ENCODE data around the gene DNAAF2. TPM values are rescaled to one million over a fixed set of nuclear protein-coding genes. Genes with fewer than 3 reads are reported as not detected.
"Not testable (repeated sequence)": the region's sequence is repeated elsewhere in the genome, so short reads cannot be mapped to it uniquely, and the experiment has no call there.

Gene DNAAF2
- total RNA-seq, 2 experiments from 2014 or later, result 7.8 to 9.2 TPM

GRCh38 chr14:49621114-49621881 is 13.7 kb downstream of the DNAAF2 start:
- Mint-ChIP-seq H3K9me3 (ENCODE audit: low read depth) (no peaks in the 10 kb centered on the region), H3K4me3 (peak overlapping the region; percentile 93), H3K36me3 (ENCODE audit: low read depth) (peaks cover 58% of the 10 kb centered on the region), H3K27ac (peak overlapping the region; percentile 97), H3K4me1 (peaks cover 50% of the 10 kb centered on the region), H3K27me3 (no peaks in the 10 kb centered on the region)
- ChIA-PET POLR2A (interaction anchor here (0.7 to 3.4 kb wide), 8 partner anchors 9 to 231 kb away, joined by 3 to 68 read pairs (median 8); partner anchors contain the start of genes DNAAF2, KLHDC2, LRR1 and NEMF), CTCF (interaction anchor here (0.6 to 6.2 kb wide), 14 partner anchors 11 to 231 kb away, joined by 3 to 78 read pairs (median 8); partner anchors contain the start of genes DNAAF2, KLHDC2, LRR1 and NEMF)
- intact Hi-C loops (cut with DNase I, micrococcal nuclease), result loop anchor here (2.0 to 5.0 kb wide), 6 partner anchors 159 to 1210 kb away; partner anchors contain the start of genes ARF6 (in 1 of the 2), NEMF (in 1 of the 2) and NIN (in 1 of the 2)
- peak; percentile 14 for ATAC-seq
- DNase-seq, result peak; percentile 81

- no peaks in the 10 kb centered on the region for H3K27me3 Mint-ChIP-seq
- DNase-seq, result peak; percentile 97
These were observed 14.6 kb downstream of the DNAAF2 start, which contains the start of the genes MGAT2 and RPL36AL for GRCh38 chr14:49620182-49621113. Gene MGAT2, plus strand, starts transcription at chr14:49620799. Its CDS starts 470 bp downstream, at chr14:49621269. Gene RPL36AL, minus strand, starts transcription at chr14:49620626. Its CDS starts 1,522 bp downstream, at chr14:49619104.

GRCh38 chr14:49619730-49620129 is 15.3 kb downstream of the DNAAF2 start:
- peak overlapping the region; percentile 97 for H3K27ac Mint-ChIP-seq
- intact Hi-C loops (cut with DNase I, micrococcal nuclease), result loop anchor here (1.0 to 5.0 kb wide), 13 partner anchors 15 to 1211 kb away; partner anchors contain the start of genes ARF6 (in 2 of the 2), LRR1 (in 2 of the 2), RPS29 (in 2 of the 2) and DMAC2L (in 1 of the 2)
- no peaks in the 10 kb centered on the region for H3K9me3 Mint-ChIP-seq (ENCODE audit: low read depth)
- DNase-seq, result no peak
- H3K36me3 Mint-ChIP-seq (ENCODE audit: low read depth), result peaks cover 56% of the 10 kb centered on the region
- peak overlapping the region; percentile 93 for H3K4me3 Mint-ChIP-seq
- ATAC-seq, result no peak
- POLR2A ChIA-PET, result interaction anchor here (0.7 to 3.4 kb wide), 11 partner anchors 14 to 308 kb away, joined by 3 to 68 read pairs (median 5); partner anchors contain the start of genes DNAAF2, KLHDC2, LRR1 and POLE2
- peaks cover 46% of the 10 kb centered on the region for H3K4me1 Mint-ChIP-seq
- CTCF ChIA-PET, result interaction anchor here (0.7 to 6.2 kb wide), 11 partner anchors 12 to 1211 kb away, joined by 3 to 78 read pairs (median 9); partner anchors contain the start of genes DNAAF2, KLHDC2, LRR1 and NEMF
- H3K27me3 Mint-ChIP-seq, result no peaks in the 10 kb centered on the region

More at GRCh38 chr14:49620182-49621113, 14.6 kb downstream of the DNAAF2 start, which contains the start of the genes MGAT2 and RPL36AL:
- ATAC-seq, result peak; percentile 90
- Mint-ChIP-seq H3K27ac (peak within 1 kb of the TSS; percentile 97), H3K36me3 (ENCODE audit: low read depth) (peaks cover 56% of the 10 kb centered on the region), H3K9me3 (ENCODE audit: low read depth) (no peaks in the 10 kb centered on the region), H3K4me3 (peak within 1 kb of the TSS; percentile 93), H3K4me1 (peaks cover 51% of the 10 kb centered on the region)
- CTCF ChIA-PET, result interaction anchor here (0.6 to 6.2 kb wide), 17 partner anchors 10 to 1210 kb away, joined by 3 to 78 read pairs (median 5); partner anchors contain the start of genes DNAAF2, KLHDC2, LRR1 and NEMF
- POLR2A ChIA-PET, result interaction anchor here (0.6 to 3.4 kb wide), 17 partner anchors 10 to 309 kb away, joined by 3 to 68 read pairs (median 3); partner anchors contain the start of genes DNAAF2, KLHDC2, LRR1 and NEMF
- intact Hi-C loops (cut with DNase I, micrococcal nuclease), result loop anchor here (1.0 to 5.0 kb wide), 13 partner anchors 14 to 1210 kb away; partner anchors contain the start of genes ARF6 (in 2 of the 2), LRR1 (in 2 of the 2), RPS29 (in 2 of the 2) and DMAC2L (in 1 of the 2)

- peak overlapping the region; percentile 97 for H3K27ac Mint-ChIP-seq
- intact Hi-C loops (cut with DNase I, micrococcal nuclease); ATAC-seq; H3K27me3 Mint-ChIP-seq; DNase-seq; H3K9me3 Mint-ChIP-seq (ENCODE audit: low read depth): not testable (repeated sequence)
- peaks cover 54% of the 10 kb centered on the region for H3K36me3 Mint-ChIP-seq (ENCODE audit: low read depth)
- peaks cover 44% of the 10 kb centered on the region for H3K4me1 Mint-ChIP-seq
- peak overlapping the region; percentile 93 for H3K4me3 Mint-ChIP-seq
- ChIA-PET POLR2A (interaction anchor here (1.3 to 3.4 kb wide), 4 partner anchors 14 to 69 kb away, joined by 10 to 68 read pairs (median 20); partner anchors contain the start of genes DNAAF2, LRR1, POLE2 and RPS29), CTCF (interaction anchor here (1.6 to 6.2 kb wide), 4 partner anchors 12 to 149 kb away, joined by 5 to 78 read pairs (median 16); partner anchors contain the start of genes DNAAF2, KLHDC2 and RPS29)
These were observed 15.8 kb downstream of the DNAAF2 start for GRCh38 chr14:49619273-49619672.

- Mint-ChIP-seq H3K27me3 (no peaks in the 10 kb centered on the region), H3K36me3 (ENCODE audit: low read depth) (peaks cover 52% of the 10 kb centered on the region), H3K9me3 (ENCODE audit: low read depth) (no peaks in the 10 kb centered on the region), H3K4me3 (peak overlapping the region; percentile 93), H3K27ac (peak overlapping the region; percentile 73), H3K4me1 (peaks cover 32% of the 10 kb centered on the region)
- ChIA-PET POLR2A (interaction anchor here (0.6 kb wide), 1 partner anchor 30 kb away, joined by 4 read pairs; no protein-coding TSS in a partner anchor), CTCF (no interaction called here)
- intact Hi-C loops (cut with DNase I, micrococcal nuclease), result no loop called here
- DNase-seq (no peak), ATAC-seq (no peak)
These were observed 17.1 kb downstream of the DNAAF2 start for GRCh38 chr14:49617852-49618519.

- Mint-ChIP-seq H3K27me3 (no peaks in the 10 kb centered on the region), H3K36me3 (ENCODE audit: low read depth) (peaks cover 37% of the 10 kb centered on the region), H3K9me3 (ENCODE audit: low read depth) (no peaks in the 10 kb centered on the region), H3K4me3 (no peak overlapping the region), H3K27ac (no peak overlapping the region), H3K4me1 (peaks cover 28% of the 10 kb centered on the region)
- intact Hi-C loops (cut with DNase I, micrococcal nuclease), result no loop called here
- ChIA-PET POLR2A (no interaction called here), CTCF (interaction anchor here (1.1 kb wide), 1 partner anchor 17 kb away, joined by 3 read pairs; the partner anchor contains the start of gene LRR1)
- ATAC-seq (no peak), DNase-seq (no peak)
These were observed 19.3 kb downstream of the DNAAF2 start for GRCh38 chr14:49615776-49616175.

- ATAC-seq, result no peak
- CTCF ChIA-PET, result no interaction called here
- H3K27me3 Mint-ChIP-seq, result no peaks in the 10 kb centered on the region
- peaks cover 25% of the 10 kb centered on the region for H3K4me1 Mint-ChIP-seq
- DNase-seq, result no peak
- H3K9me3 Mint-ChIP-seq (ENCODE audit: low read depth), result no peaks in the 10 kb centered on the region
- intact Hi-C loops (cut with DNase I, micrococcal nuclease), result no loop called here
- POLR2A ChIA-PET, result no interaction called here
- H3K4me3 Mint-ChIP-seq, result no peak overlapping the region
- peaks cover 32% of the 10 kb centered on the region for H3K36me3 Mint-ChIP-seq (ENCODE audit: low read depth)
- no peak overlapping the region for H3K27ac Mint-ChIP-seq
These were observed 20.8 kb downstream of the DNAAF2 start for GRCh38 chr14:49614196-49614595.

GRCh38 chr14:49612671-49613070 is 22.4 kb downstream of the DNAAF2 start:
- POLR2A ChIA-PET, result no interaction called here
- Mint-ChIP-seq H3K27me3 (no peaks in the 10 kb centered on the region), H3K9me3 (ENCODE audit: low read depth) (no peaks in the 10 kb centered on the region), H3K4me3 (no peak overlapping the region), H3K4me1 (peaks cover 12% of the 10 kb centered on the region), H3K27ac (no peak overlapping the region), H3K36me3 (ENCODE audit: low read depth) (peaks cover 26% of the 10 kb centered on the region)
- DNase-seq (no peak), ATAC-seq (no peak)
- CTCF ChIA-PET, result interaction anchor here (1.1 kb wide), 1 partner anchor 26 kb away, joined by 3 read pairs; no protein-coding TSS in a partner anchor
- intact Hi-C loops (cut with DNase I, micrococcal nuclease), result no loop called here

- Mint-ChIP-seq H3K4me3 (no peak overlapping the region), H3K9me3 (ENCODE audit: low read depth) (no peaks in the 10 kb centered on the region), H3K27ac (no peak overlapping the region), H3K27me3 (no peaks in the 10 kb centered on the region), H3K36me3 (ENCODE audit: low read depth) (peaks cover 27% of the 10 kb centered on the region), H3K4me1 (peaks cover 9% of the 10 kb centered on the region)
- no peak for ATAC-seq
- CTCF ChIA-PET, result interaction anchor here (1.1 kb wide), 1 partner anchor 25 kb away, joined by 3 read pairs; no protein-coding TSS in a partner anchor
- intact Hi-C loops (cut with DNase I, micrococcal nuclease), result no loop called here
- no peak for DNase-seq
- POLR2A ChIA-PET, result no interaction called here
These were observed 22.8 kb downstream of the DNAAF2 start for GRCh38 chr14:49612251-49612650.

- no peaks in the 10 kb centered on the region for H3K27me3 Mint-ChIP-seq
- CTCF ChIA-PET, result interaction anchor here (0.7 to 1.4 kb wide), 2 partner anchors 12 to 21 kb away, joined by 4 to 5 read pairs; partner anchors contain the start of genes MGAT2 and RPL36AL
- POLR2A ChIA-PET, result interaction anchor here (0.7 kb wide), 1 partner anchor 13 kb away, joined by 3 read pairs; the partner anchor contains the start of gene MGAT2
- intact Hi-C loops (cut with DNase I, micrococcal nuclease), result no loop called here
- no peaks in the 10 kb centered on the region for H3K9me3 Mint-ChIP-seq (ENCODE audit: low read depth)
- DNase-seq, result no peak
- peaks cover 31% of the 10 kb centered on the region for H3K36me3 Mint-ChIP-seq (ENCODE audit: low read depth)
- no peak overlapping the region for H3K4me3 Mint-ChIP-seq
- H3K27ac Mint-ChIP-seq, result no peak overlapping the region
- no peak for ATAC-seq
- peaks cover 6% of the 10 kb centered on the region for H3K4me1 Mint-ChIP-seq
These were observed 27.5 kb downstream of the DNAAF2 start for GRCh38 chr14:49607583-49607982.
